GM18511 (cell line): Measurements from ENCODE around the gene EEF2KMT.
"Not testable (repeated sequence)": the region's sequence is repeated elsewhere in the genome, so short reads cannot be mapped to it uniquely, and the experiment has no call there.

Experiments used
- ATAC-seq: cut with Tn5 transposase; IDR thresholded peaks from one replicate; pipeline ENCODE4 v1.9.1; 2021; ENCODE audit warnings: mild to moderate bottlenecking, moderate library complexity; ENCODE audit not compliant: unreplicated experiment

Gene EEF2KMT

GRCh38 chr16:5071681-5072333, 25.8 kb downstream of the EEF2KMT start, which contains the start of gene ALG1:
Gene ALG1, plus strand, starts transcription at chr16:5071843. Its CDS starts 7 bp downstream, at chr16:5071850.
- peak; percentile 88 for ATAC-seq

GRCh38 chr16:5071341-5071680, 26.3 kb downstream of the EEF2KMT start:
- no peak for ATAC-seq

GRCh38 chr16:5070431-5071186, 27.0 kb downstream of the EEF2KMT start:
- ATAC-seq, result no peak

GRCh38 chr16:5069854-5070253, 27.7 kb downstream of the EEF2KMT start:
- ATAC-seq, result no peak

GRCh38 chr16:5069048-5069447, 28.5 kb downstream of the EEF2KMT start:
- ATAC-seq, result no peak

GRCh38 chr16:5066511-5066910, 31.1 kb downstream of the EEF2KMT start:
- no peak for ATAC-seq

- no peak for ATAC-seq
Measured at GRCh38 chr16:5065813-5066212, 31.8 kb downstream of the EEF2KMT start, which contains the start of gene C16orf89. Gene C16orf89, minus strand, starts transcription at chr16:5065956. Its CDS starts 48 bp downstream, at chr16:5065908.

GRCh38 chr16:5065326-5065725, 32.3 kb downstream of the EEF2KMT start:
- no peak for ATAC-seq

GRCh38 chr16:5064915-5065314, 32.7 kb downstream of the EEF2KMT start:
- ATAC-seq, result no peak

- ATAC-seq, result no peak
Measured at GRCh38 chr16:5062790-5063765, 34.5 kb downstream of the EEF2KMT start.

- peak; percentile 91 for ATAC-seq
Measured at GRCh38 chr16:5062051-5062450, 35.5 kb downstream of the EEF2KMT start.

GRCh38 chr16:5060073-5060641, 37.4 kb downstream of the EEF2KMT start:
- ATAC-seq, result no peak

GRCh38 chr16:5059386-5060072, 38.1 kb downstream of the EEF2KMT start:
- no peak for ATAC-seq

- no peak for ATAC-seq
Measured at GRCh38 chr16:5058476-5058875, 39.1 kb downstream of the EEF2KMT start.

GRCh38 chr16:5056352-5056751, 41.2 kb downstream of the EEF2KMT start:
- ATAC-seq, result peak; percentile 63

- no peak for ATAC-seq
Measured at GRCh38 chr16:5054876-5055865, 42.4 kb downstream of the EEF2KMT start.

GRCh38 chr16:5046914-5047313, 50.7 kb downstream of the EEF2KMT start:
- ATAC-seq, result no peak

- ATAC-seq, result no peak
Measured at GRCh38 chr16:5045499-5046115, 52.0 kb downstream of the EEF2KMT start.

GRCh38 chr16:5044581-5044980, 53.0 kb downstream of the EEF2KMT start:
- not testable (repeated sequence) for ATAC-seq
